Fibroblast of skin of right quadriceps (primary cell): ENCODE results near the gene CGNL1.
A peak's percentile ranks its signal among the peaks of the same experiment; 100 is the strongest.

ENCODE experiments used
- DNase-seq: peaks from one replicate; pipeline ENCODE4 v3.0.0-alpha.2; 2013

Gene CGNL1

GRCh38 chr15:57503911-57504598 lies 127.8 kb downstream of the CGNL1 start:
- DNase-seq = peak; percentile 31

DNA sequence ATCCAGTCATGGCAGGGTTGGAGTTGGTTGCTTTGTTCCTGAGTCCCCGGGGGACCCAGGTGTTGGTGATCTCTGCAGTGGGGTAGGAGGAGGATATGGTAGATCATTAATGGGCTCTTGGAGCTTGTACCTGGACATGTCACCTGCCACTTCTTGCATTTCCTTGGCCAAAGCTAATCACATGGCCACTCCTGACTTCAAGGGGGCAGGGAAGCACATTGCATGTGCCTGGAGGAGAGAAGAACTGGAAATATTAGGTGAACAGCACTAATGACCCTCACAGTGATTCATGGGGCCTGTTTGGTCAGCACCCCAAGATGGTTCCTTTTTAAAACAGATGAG lies 128.3 kb downstream of the CGNL1 start:
- no peak for DNase-seq

DNA sequence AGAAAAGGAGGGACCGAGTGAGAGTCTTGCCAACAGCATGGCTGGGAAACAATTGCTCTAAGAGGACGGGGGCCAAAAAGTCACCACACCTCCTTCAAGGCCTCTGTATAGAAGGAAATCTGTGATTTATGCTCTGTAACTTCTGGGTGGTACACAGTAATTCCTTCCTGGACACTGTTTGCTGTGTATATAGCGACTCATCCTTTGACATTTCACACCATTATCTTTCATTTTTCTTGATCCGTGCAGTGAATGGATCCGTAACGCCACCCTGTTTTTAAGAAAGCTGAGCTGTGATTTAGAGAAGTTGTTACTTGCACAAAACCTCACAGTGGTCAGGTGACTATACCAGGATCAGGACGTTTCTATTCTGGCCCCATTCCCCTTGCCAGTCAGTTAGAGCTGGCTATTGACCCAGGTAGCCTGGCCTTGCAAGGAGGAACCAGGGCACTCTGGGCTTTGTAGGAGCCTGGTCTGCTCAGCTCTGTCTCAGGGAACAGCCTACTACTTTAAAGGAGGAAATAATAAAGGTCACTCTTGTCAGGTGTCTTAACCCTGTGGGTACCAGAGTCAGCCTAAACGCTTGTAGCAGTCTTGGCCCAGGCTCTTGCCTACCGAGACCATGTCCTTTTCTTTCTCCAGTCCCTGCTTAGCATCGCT lies 128.9 kb downstream of the CGNL1 start:
- DNase-seq = peak; percentile 33

DNA sequence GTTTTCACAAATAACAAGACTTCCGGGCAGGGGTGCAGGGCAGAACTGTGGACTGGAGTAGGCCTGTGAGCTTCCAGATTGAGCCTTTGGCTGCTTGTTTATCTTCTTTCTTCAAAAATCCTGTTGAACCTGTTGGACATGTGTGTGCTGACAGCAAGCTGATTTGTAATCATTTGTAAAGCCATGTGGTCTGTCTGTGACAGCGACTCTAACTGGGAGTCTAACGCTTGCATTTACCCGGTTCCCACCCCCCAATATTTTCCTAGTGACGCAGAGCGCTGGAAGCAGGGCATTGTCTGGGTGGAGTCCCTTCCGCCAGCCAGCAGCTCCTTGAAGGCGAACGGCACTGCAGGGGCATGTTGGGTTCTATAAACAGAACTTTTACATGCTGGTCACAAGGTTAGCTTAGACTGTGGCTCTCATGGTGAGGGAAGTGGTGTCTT lies 129.7 kb downstream of the CGNL1 start:
- peak; percentile 60 for DNase-seq

- no peak for DNase-seq
Observed at GRCh38 chr15:57506422-57506821, 130.1 kb downstream of the CGNL1 start.

DNA sequence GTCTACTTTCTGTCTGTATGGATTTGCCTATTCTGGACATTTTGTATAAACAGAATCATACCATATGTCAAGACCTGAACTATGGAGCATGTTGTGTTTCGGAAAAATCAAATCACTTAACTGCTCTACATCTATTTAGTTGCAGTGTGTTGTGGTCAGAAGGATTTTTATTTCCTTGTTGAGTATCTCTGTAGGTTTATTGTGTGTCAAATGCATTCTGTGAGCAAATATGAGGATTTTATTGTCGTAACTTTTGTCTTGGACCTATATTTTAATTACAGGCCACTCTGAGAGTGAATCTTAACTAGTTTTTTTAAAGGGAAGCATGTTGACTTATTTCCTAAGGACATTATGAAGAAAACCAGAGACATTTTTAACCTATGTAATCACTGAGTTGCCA lies 130.8 kb downstream of the CGNL1 start:
- no peak for DNase-seq

GRCh38 chr15:57509126-57509525 lies 132.8 kb downstream of the CGNL1 start:
- peak; percentile 30 for DNase-seq

GRCh38 chr15:57509965-57510364 lies 133.7 kb downstream of the CGNL1 start:
- no peak for DNase-seq

DNA sequence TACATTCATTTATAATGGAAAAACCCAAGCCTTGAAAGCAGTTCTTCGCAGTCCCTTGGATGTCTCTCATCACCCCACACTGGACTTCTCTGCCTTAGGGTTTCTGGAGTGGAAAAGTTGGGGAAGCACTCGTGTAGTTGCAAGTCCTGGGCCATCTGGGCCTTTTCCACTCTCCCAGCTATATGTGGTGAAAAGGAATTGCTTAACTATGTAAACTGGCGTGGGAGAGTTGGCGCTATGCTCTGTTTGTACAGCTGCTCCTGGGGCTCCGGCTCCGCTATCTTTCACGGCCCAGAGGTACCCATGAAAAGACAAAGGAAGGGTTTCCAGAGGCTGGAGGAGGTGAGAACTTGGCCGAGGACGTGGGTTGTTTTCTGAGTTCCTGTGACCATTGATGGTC lies 134.3 kb downstream of the CGNL1 start:
- no peak for DNase-seq

DNA sequence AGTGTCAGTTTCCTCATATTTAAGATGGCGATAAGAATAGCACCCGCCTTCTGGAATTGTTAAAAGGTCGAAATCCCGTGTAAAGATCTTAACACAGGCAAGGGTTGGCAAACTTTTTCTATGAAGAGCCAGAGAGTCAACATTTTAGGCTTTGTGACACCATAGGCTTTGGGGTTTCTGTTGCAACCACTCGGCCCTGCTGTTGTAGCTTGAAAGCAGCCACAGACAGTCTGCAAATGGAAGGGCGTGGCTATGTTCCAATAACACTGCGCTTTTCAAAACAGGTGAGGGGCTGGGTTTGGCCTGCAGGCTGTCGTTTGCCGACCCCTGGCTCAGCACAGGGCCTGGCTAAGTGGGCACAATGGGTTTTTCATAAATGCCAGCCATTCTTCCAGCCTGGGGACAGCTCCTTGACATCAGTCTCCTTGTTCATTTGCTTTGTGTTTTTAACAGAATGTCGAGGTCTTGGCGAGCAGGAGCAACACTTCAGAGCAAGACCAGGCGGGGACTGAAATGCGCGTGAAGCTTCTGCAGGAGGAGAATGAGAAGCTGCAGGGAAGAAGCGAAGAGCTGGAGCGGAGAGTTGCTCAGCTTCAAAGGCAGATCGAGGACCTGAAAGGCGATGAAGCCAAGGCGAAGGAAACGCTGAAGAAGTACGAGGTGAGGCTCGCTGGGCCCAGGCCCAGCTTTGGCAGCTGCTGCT lies 140.2 kb downstream of the CGNL1 start:
- DNase-seq = no peak

- DNase-seq = no peak
Observed at GRCh38 chr15:57517030-57517671, 140.8 kb downstream of the CGNL1 start.

DNA sequence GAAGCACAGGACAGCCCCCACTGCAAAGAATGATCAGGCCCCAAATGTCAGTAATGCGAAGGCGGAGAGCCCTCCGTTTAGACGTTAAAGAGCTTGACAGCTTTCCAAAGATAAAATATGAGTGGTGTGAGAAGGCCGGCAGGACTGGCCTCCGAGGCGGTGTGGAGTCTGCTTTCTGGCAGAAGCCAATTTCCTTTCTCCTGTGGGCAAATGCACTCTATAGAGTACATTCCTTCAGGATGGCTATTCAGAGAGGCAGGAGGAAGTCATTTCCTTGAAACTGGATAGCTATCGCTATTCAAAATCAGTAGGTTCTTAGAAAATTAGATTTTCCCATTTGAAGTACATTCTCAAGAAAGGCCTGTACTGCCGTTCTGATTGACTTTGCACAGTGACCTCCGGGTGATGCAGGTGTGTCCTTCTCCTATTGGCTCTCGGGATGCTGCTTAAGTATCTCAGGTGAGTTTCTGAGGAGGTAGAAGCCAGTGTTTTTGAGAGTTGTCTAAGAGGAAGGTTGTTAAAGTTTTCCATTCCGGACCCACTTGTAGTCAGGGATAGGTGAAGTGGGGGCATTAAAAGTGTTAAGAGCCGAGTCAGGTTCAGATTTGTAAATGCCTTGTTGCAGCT lies 142.6 kb downstream of the CGNL1 start:
- DNase-seq = no peak

DNA sequence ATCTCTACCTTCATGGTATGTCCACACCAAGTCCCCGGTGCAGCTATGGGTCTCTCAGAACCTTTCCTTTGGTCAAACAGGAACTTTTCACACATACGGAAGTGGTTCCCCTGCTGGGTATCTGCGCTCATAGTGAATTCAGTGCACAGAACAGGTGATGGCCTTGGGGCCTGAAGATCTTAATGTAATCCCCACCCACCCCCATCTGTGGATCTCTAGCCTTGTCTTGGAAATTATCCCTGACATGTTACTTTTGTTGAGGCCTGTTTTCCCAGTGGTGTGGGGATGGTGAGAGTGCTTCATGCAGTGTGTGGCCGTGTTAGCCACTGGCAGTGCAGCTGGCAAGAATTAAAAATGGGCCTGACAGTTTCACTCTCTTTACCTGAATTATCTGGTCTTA lies 143.5 kb downstream of the CGNL1 start:
- DNase-seq = no peak

DNA sequence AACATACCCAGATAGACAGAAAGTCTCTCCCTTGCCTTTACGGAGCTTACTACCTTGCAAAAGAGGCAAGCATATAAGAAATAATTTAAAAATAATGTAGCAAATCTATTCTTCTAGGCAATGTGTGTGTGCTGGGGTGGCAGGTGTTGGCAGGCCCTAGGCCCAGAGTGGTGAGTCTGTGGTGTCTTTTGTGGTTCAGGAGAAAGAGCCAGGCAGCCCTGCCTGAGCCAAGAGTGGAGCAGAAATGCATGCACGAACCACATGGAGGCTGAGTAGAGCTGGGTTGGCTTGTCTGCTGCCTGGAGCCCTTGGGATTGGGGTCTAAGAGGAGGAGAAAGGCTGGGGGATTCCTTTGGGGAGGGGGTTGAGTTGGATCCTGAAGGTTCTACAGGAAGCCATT lies 145.2 kb downstream of the CGNL1 start:
- DNase-seq = no peak

DNA sequence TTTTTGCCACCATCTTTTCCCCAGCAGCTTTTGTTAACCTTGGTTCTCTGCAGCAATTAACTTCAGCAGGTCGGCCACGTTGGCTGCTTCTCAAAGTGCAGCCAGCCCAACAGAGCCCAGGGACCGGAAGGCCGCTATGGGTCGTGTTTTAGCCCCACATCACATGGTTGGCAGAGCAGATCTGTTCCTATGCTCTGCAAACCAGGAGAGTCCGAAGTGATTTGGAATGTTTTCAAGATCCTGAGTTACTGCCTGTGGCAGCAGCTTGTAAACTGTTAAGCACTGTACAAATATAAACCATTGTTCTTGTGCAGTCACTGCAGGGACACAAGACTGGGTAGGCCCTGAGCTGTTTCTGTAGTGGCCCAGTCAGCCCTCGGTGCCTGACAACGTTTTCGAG lies 145.8 kb downstream of the CGNL1 start:
- no peak for DNase-seq

DNA sequence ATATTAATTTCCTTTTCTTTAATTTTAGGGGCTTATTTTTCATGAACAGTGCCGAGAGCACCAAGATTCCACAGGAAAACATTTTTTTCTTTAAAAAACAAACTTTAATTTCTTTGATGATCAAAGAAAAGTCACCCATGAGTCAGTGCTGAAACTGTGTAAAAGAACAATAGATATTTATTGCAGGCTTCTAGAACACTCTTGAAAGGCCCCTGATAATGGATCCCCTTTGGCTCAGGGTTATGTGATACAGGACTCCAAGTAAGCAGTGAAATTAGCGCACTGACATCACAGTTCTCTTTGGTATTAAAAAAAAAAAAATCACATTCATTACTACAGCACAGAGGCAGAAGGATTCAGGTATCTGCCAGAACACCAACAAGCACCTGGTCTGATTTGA lies 149.3 kb downstream of the CGNL1 start:
- no peak for DNase-seq

DNA sequence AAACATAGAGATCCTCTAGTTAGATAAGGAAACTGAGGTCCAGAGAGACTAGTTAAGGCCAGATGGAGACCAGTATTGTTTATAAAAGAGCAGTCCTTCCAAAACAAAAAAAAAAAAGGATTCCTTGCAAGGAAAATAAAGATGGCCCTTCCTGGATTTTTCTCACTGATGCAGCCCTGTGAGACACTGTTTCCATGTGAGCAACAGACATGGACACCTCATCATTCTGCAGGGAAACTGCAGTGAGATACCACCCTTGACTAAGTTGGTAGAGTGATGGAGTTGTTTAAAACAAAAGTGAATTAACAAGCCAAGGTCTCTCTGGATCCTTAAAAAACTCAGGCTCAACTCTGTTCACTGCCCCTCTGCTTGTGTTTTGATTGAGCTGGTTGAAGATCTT lies 149.8 kb downstream of the CGNL1 start:
- no peak for DNase-seq

GRCh38 chr15:57526615-57527014 lies 150.3 kb downstream of the CGNL1 start:
- DNase-seq = no peak

DNA sequence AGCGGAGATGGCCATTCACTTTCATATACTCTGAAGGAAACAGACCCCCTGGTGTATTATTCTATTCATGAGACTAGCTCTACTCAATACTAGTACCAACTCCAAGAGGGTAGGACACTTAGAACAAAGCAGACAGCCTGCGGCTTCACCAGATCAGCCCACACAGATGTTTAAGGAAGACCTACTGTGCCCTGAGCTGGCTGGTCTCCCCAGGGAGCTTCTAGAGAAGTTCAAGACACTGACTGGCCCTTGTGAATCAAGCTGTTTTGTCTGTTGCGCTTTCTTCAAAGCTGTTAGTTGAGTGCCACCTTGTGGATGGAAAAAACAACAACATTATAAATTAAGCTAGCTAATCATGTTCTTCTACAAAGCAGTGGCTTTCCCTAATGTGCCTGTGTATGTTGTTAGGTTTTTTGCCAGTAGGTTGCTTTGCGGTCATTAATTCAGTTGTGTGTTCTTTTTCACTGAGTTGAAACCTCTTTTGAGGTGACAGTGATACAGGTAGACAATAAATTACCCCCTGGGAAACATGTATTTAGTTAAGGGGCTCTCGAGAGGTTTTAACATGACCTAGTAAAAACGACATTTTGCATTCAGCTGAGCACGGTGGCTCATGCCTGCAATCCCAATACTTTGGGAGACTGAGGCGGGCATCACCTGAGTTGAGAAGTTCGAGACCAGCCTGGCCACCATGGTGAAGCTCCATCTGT lies 151.2 kb downstream of the CGNL1 start:
- peak; percentile 83 for DNase-seq

GRCh38 chr15:57528940-57529565 lies 152.7 kb downstream of the CGNL1 start:
- DNase-seq = no peak

GRCh38 chr15:57529748-57530147 lies 153.4 kb downstream of the CGNL1 start:
- DNase-seq = no peak
